IPS DF 6.9 (cell line): ENCODE results near the gene CTNNAL1.
"Not testable (repeated sequence)": the region's sequence is repeated elsewhere in the genome, so short reads cannot be mapped to it uniquely, and the experiment has no call there.

Experiments used
- DNase-seq: peaks from one replicate; pipeline ENCODE4 v3.0.0-alpha.2; 2013; ENCODE audit warnings: low read depth, low spot score
- H3K27ac ChIP-seq: one replicate; pipeline ENCODE4 v1.5.1; 2013; ENCODE audit warnings: low read length, control low read depth
- H3K27me3 ChIP-seq: 2 replicates; pipeline ENCODE4 v1.6.1; 2013; ENCODE audit warnings: mild to moderate bottlenecking, low read length; ENCODE audit not compliant: control insufficient read depth, insufficient read depth
- H3K36me3 ChIP-seq: 2 replicates; pipeline ENCODE4 v1.6.1; 2013; ENCODE audit warnings: low read length; ENCODE audit not compliant: control insufficient read depth, insufficient read depth
- H3K4me1 ChIP-seq: 2 replicates; pipeline ENCODE4 v1.6.1; 2013; ENCODE audit warnings: low read length; ENCODE audit not compliant: control insufficient read depth, insufficient read depth
- H3K4me3 ChIP-seq: 2 replicates; pipeline ENCODE4 v1.5.1; 2013; ENCODE audit warnings: mild to moderate bottlenecking, low read length
- H3K9me3 ChIP-seq: 2 replicates; pipeline ENCODE4 v1.6.1; 2013; ENCODE audit warnings: low read length, inconsistent platforms; ENCODE audit not compliant: control insufficient read depth, insufficient read depth
- WGBS: extraction: QIAGEN DNeasy Blood & Tissue Kit; methylation state at CpG from one replicate; pipeline ENCODE4 v1.1.7; 2013; ENCODE audit warnings: mixed read lengths, missing lambda C conversion rate; ENCODE audit not compliant: insufficient read length, insufficient coverage; 5-methylcytosine and 5-hydroxymethylcytosine counted together

The CTNNAL1 gene

GRCh38 chr9:108996643-108997042 is 16.7 kb downstream of the CTNNAL1 start:
- Histone ChIP-seq H3K4me3 (no peak overlapping the region), H3K36me3 (no peaks in the 10 kb centered on the region), H3K27ac (no peak overlapping the region), H3K27me3 (no peaks in the 10 kb centered on the region), H3K4me1 (no peaks in the 10 kb centered on the region), H3K9me3 (no peaks in the 10 kb centered on the region)
- DNase-seq, result no peak
- WGBS, result no CpG with 5 or more reads among the region's 1 CpG

- WGBS, result no CpG with 5 or more reads among the region's 2 CpGs
- no peaks in the 10 kb centered on the region for H3K4me1 ChIP-seq
- no peak for DNase-seq
- H3K27me3 ChIP-seq, result no peaks in the 10 kb centered on the region
- no peak overlapping the region for H3K4me3 ChIP-seq
- H3K36me3 ChIP-seq, result no peaks in the 10 kb centered on the region
- no peaks in the 10 kb centered on the region for H3K9me3 ChIP-seq
- H3K27ac ChIP-seq, result no peak overlapping the region
Measured at GRCh38 chr9:108994695-108995094, 18.6 kb downstream of the CTNNAL1 start.

- H3K27ac ChIP-seq, result no peak overlapping the region
- no peaks in the 10 kb centered on the region for H3K36me3 ChIP-seq
- no CpG with 5 or more reads among the region's 5 CpGs for WGBS
- H3K9me3 ChIP-seq, result no peaks in the 10 kb centered on the region
- no peaks in the 10 kb centered on the region for H3K4me1 ChIP-seq
- H3K27me3 ChIP-seq, result no peaks in the 10 kb centered on the region
- H3K4me3 ChIP-seq, result no peak overlapping the region
- no peak for DNase-seq
Measured at GRCh38 chr9:108991479-108991878, 21.8 kb downstream of the CTNNAL1 start.

- no peak for DNase-seq
- Histone ChIP-seq H3K4me3 (no peak overlapping the region), H3K36me3 (no peaks in the 10 kb centered on the region), H3K9me3 (no peaks in the 10 kb centered on the region), H3K27ac (no peak overlapping the region), H3K27me3 (no peaks in the 10 kb centered on the region), H3K4me1 (no peaks in the 10 kb centered on the region)
Measured at GRCh38 chr9:108983885-108984284, 29.4 kb downstream of the CTNNAL1 start.

- no CpG with 5 or more reads among the region's 2 CpGs for WGBS
- no peaks in the 10 kb centered on the region for H3K27me3 ChIP-seq
- no peak overlapping the region for H3K27ac ChIP-seq
- no peaks in the 10 kb centered on the region for H3K4me1 ChIP-seq
- DNase-seq, result no peak
- H3K4me3 ChIP-seq, result no peak overlapping the region
- H3K9me3 ChIP-seq, result no peaks in the 10 kb centered on the region
- no peaks in the 10 kb centered on the region for H3K36me3 ChIP-seq
Measured at GRCh38 chr9:108980893-108981292, 32.4 kb downstream of the CTNNAL1 start.

- Histone ChIP-seq H3K27ac (no peak overlapping the region), H3K4me1 (no peaks in the 10 kb centered on the region), H3K27me3 (no peaks in the 10 kb centered on the region), H3K4me3 (no peak overlapping the region), H3K36me3 (no peaks in the 10 kb centered on the region), H3K9me3 (no peaks in the 10 kb centered on the region)
- no peak for DNase-seq
- WGBS, result no CpG with 5 or more reads among the region's 1 CpG
Measured at GRCh38 chr9:108978205-108978604, 35.1 kb downstream of the CTNNAL1 start.

GRCh38 chr9:108973895-108974294 is 39.4 kb downstream of the CTNNAL1 start:
- Histone ChIP-seq H3K36me3 (no peaks in the 10 kb centered on the region), H3K27ac (no peak overlapping the region), H3K4me1 (no peaks in the 10 kb centered on the region), H3K9me3 (no peaks in the 10 kb centered on the region), H3K4me3 (no peak overlapping the region), H3K27me3 (no peaks in the 10 kb centered on the region)
- DNase-seq, result no peak
- WGBS, result no CpG with 5 or more reads among the region's 5 CpGs

- WGBS, result no CpG with 5 or more reads among the region's 2 CpGs
Measured at GRCh38 chr9:108972626-108973209, 40.6 kb downstream of the CTNNAL1 start.

GRCh38 chr9:108972186-108972585 is 41.1 kb downstream of the CTNNAL1 start:
- Histone ChIP-seq H3K4me3 (no peak overlapping the region), H3K36me3 (no peaks in the 10 kb centered on the region), H3K4me1 (no peaks in the 10 kb centered on the region), H3K27ac (no peak overlapping the region), H3K27me3 (no peaks in the 10 kb centered on the region), H3K9me3 (no peaks in the 10 kb centered on the region)
- no CpG with 5 or more reads among the region's 3 CpGs for WGBS
- DNase-seq, result no peak

More at GRCh38 chr9:108972626-108973209, 40.6 kb downstream of the CTNNAL1 start:
- no peaks in the 10 kb centered on the region for H3K9me3 ChIP-seq
- no peaks in the 10 kb centered on the region for H3K4me1 ChIP-seq
- no peak for DNase-seq
- no peak overlapping the region for H3K4me3 ChIP-seq
- no peak overlapping the region for H3K27ac ChIP-seq
- H3K27me3 ChIP-seq, result no peaks in the 10 kb centered on the region
- no peaks in the 10 kb centered on the region for H3K36me3 ChIP-seq

- H3K27ac ChIP-seq, H3K4me1 ChIP-seq, DNase-seq, H3K4me3 ChIP-seq, H3K36me3 ChIP-seq, H3K27me3 ChIP-seq, H3K9me3 ChIP-seq: not testable (repeated sequence)
- no CpG with 5 or more reads among the region's 2 CpGs for WGBS
Measured at GRCh38 chr9:108971392-108971791, 41.9 kb downstream of the CTNNAL1 start.

- Histone ChIP-seq H3K27ac (no peak overlapping the region), H3K4me3 (no peak overlapping the region), H3K36me3 (no peaks in the 10 kb centered on the region), H3K4me1 (no peaks in the 10 kb centered on the region), H3K27me3 (no peaks in the 10 kb centered on the region), H3K9me3 (no peaks in the 10 kb centered on the region)
- DNase-seq, result no peak
Measured at GRCh38 chr9:108967916-108968315, 45.4 kb downstream of the CTNNAL1 start.
